GM23338 (cell line): ENCODE data around the gene ERC1.

Source experiments
- CREB1 ChIP-seq: fragments of 250-450 bp; sonication (Bioruptor Pico); IDR thresholded peaks from 2 replicates; pipeline ENCODE4 v1.5.0; 2020; ENCODE audit warnings: low read depth, mild to moderate bottlenecking, moderate library complexity
- ETS1 ChIP-seq: IDR thresholded peaks from 2 replicates; pipeline ENCODE4 v1.6.1; 2016; ENCODE audit warnings: antibody characterized with exemption
- EZH2 ChIP-seq: fragments of 200-600 bp; sonication (generic); IDR thresholded peaks from one replicate; pipeline ENCODE4 v1.8.0; 2017; ENCODE audit warnings: antibody characterized with exemption, mild to moderate bottlenecking, low read depth; ENCODE audit not compliant: unreplicated experiment
- EZH2phosphoT487 ChIP-seq: fragments of 200-600 bp; sonication (generic); IDR thresholded peaks from one replicate; pipeline ENCODE4 v1.8.1; 2018; ENCODE audit warnings: antibody characterized with exemption; ENCODE audit not compliant: unreplicated experiment
- JUNB ChIP-seq: IDR thresholded peaks from one replicate; pipeline ENCODE4 v1.6.1; 2016; ENCODE audit warnings: antibody characterized with exemption; ENCODE audit not compliant: unreplicated experiment
- NANOG ChIP-seq: IDR thresholded peaks from 2 replicates; pipeline ENCODE4 v1.6.1; 2016; ENCODE audit warnings: antibody characterized with exemption, borderline replicate concordance
- POLR2AphosphoS5 ChIP-seq: IDR thresholded peaks from 2 replicates; pipeline ENCODE4 v1.6.1; 2016; ENCODE audit warnings: antibody characterized with exemption, low read depth
- REST ChIP-seq: IDR thresholded peaks from one replicate; pipeline ENCODE4 v1.6.1; 2018; ENCODE audit warnings: antibody characterized with exemption; ENCODE audit not compliant: unreplicated experiment
- STAT1 ChIP-seq: IDR thresholded peaks from one replicate; pipeline ENCODE4 v1.6.1; 2016; ENCODE audit warnings: antibody characterized with exemption; ENCODE audit not compliant: unreplicated experiment
- ZNF331 ChIP-seq: fragments of 250-450 bp; sonication (Bioruptor Pico); IDR thresholded peaks from 2 replicates; pipeline ENCODE4 v1.5.0; 2020; ENCODE audit warnings: low read depth, mild to moderate bottlenecking, moderate library complexity
- ZNF462 ChIP-seq: fragments of 250-450 bp; sonication (Bioruptor Pico); IDR thresholded peaks from 2 replicates; pipeline ENCODE4 v1.5.0; 2020; ENCODE audit warnings: mild to moderate bottlenecking, moderate library complexity
- TF ChIP-seq, protein P1 (sequence below), 2 experiments: fragments of 200-600 bp in 1 of 2; sonication (generic) in 1 of 2; conservative IDR thresholded peaks; 2 replicates each; pipeline versions ENCODE4 v1.5.1 to v1.6.1; 2016 to 2017; ENCODE audit warnings: antibody characterized with exemption in 2 of 2, low read depth in 2 of 2, mild to moderate bottlenecking in 2 of 2, moderate library complexity in 1 of 2

DNA sequence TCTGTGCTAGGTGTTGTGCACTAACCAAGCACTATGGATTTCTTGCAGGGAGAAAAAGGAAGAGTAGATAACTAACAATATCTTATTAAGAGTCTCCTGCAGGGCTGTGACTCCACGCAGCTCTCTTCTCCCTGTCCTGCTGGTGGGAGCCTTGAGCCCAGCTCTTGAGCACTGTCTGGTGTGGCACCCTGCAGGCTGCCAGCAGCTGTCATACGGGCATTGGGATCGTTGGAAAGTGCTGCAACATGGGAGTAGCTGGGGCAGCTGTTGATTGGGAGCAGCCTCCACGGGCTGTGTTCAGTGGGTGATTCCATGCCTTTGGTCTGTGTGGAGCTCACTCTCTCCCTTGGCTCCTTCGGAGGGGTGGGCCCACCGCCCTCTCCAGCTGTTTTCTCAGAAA is 478.0 kb downstream of the ERC1 start:
- TF ChIP-seq, protein P1, sequence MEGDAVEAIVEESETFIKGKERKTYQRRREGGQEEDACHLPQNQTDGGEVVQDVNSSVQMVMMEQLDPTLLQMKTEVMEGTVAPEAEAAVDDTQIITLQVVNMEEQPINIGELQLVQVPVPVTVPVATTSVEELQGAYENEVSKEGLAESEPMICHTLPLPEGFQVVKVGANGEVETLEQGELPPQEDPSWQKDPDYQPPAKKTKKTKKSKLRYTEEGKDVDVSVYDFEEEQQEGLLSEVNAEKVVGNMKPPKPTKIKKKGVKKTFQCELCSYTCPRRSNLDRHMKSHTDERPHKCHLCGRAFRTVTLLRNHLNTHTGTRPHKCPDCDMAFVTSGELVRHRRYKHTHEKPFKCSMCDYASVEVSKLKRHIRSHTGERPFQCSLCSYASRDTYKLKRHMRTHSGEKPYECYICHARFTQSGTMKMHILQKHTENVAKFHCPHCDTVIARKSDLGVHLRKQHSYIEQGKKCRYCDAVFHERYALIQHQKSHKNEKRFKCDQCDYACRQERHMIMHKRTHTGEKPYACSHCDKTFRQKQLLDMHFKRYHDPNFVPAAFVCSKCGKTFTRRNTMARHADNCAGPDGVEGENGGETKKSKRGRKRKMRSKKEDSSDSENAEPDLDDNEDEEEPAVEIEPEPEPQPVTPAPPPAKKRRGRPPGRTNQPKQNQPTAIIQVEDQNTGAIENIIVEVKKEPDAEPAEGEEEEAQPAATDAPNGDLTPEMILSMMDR (conservative IDR thresholded peaks at IDR 0.05; ENCODE audit: low read depth in 2 of 2) = no peak
- TF ChIP-seq POLR2AphosphoS5 = no peak
- no peak for TF ChIP-seq CREB1
- TF ChIP-seq ZNF462 (CRISPR knock-in tag) = no peak
- TF ChIP-seq REST = no peak
- no peak for TF ChIP-seq EZH2
- TF ChIP-seq ETS1 = no peak
- no peak for TF ChIP-seq JUNB
- TF ChIP-seq EZH2phosphoT487 = no peak
- TF ChIP-seq NANOG = no peak
- TF ChIP-seq ZNF331 (CRISPR knock-in tag) = no peak
- no peak for TF ChIP-seq STAT1
